Measurements from ENCODE around the gene DNPEP. TPM values are rescaled to one million over a fixed set of nuclear protein-coding genes. Genes with fewer than 3 reads are reported as not detected.

DNPEP gene
- total RNA-seq, 1 donor from 2014 or later, result 93.4 TPM

- peaks cover 79% of the 10 kb centered on the region for H3K27me3 Mint-ChIP-seq
- TF ChIP-seq, protein P1, sequence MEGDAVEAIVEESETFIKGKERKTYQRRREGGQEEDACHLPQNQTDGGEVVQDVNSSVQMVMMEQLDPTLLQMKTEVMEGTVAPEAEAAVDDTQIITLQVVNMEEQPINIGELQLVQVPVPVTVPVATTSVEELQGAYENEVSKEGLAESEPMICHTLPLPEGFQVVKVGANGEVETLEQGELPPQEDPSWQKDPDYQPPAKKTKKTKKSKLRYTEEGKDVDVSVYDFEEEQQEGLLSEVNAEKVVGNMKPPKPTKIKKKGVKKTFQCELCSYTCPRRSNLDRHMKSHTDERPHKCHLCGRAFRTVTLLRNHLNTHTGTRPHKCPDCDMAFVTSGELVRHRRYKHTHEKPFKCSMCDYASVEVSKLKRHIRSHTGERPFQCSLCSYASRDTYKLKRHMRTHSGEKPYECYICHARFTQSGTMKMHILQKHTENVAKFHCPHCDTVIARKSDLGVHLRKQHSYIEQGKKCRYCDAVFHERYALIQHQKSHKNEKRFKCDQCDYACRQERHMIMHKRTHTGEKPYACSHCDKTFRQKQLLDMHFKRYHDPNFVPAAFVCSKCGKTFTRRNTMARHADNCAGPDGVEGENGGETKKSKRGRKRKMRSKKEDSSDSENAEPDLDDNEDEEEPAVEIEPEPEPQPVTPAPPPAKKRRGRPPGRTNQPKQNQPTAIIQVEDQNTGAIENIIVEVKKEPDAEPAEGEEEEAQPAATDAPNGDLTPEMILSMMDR (IDR thresholded peaks at IDR 0.05), result no peak
- H3K36me3 Mint-ChIP-seq (ENCODE audit: low read depth), result no peaks in the 10 kb centered on the region
- H3K4me1 Mint-ChIP-seq, result no peaks in the 10 kb centered on the region
- CTCF ChIA-PET, result no interaction called here
- intact Hi-C loops (cut with micrococcal nuclease), result no loop called here
- DNase-seq, result no peak
- no peak overlapping the region for H3K27ac Mint-ChIP-seq
- POLR2A ChIA-PET, result no interaction called here
- no peak for ATAC-seq (ENCODE audit: low read depth)
- peaks cover 9% of the 10 kb centered on the region for H3K9me3 Mint-ChIP-seq
- H3K4me3 Mint-ChIP-seq, result no peak overlapping the region
These were observed 56.0 kb downstream of the DNPEP start for GRCh38 chr2:219331560-219332213.

- no peaks in the 10 kb centered on the region for H3K36me3 Mint-ChIP-seq (ENCODE audit: low read depth)
- intact Hi-C loops (cut with micrococcal nuclease), result no loop called here
- ChIA-PET CTCF (no interaction called here), POLR2A (no interaction called here)
- H3K4me3 Mint-ChIP-seq, result no peak overlapping the region
- DNase-seq (no peak), ATAC-seq (ENCODE audit: low read depth) (no peak)
- H3K27ac Mint-ChIP-seq, result no peak overlapping the region
- H3K4me1 Mint-ChIP-seq, result no peaks in the 10 kb centered on the region
- H3K9me3 Mint-ChIP-seq, result no peaks in the 10 kb centered on the region
- H3K27me3 Mint-ChIP-seq, result peaks cover 66% of the 10 kb centered on the region
- TF ChIP-seq, protein P1 (IDR thresholded peaks at IDR 0.05), result no peak
These were observed 60.0 kb downstream of the DNPEP start for GRCh38 chr2:219327719-219328118.

- intact Hi-C loops (cut with micrococcal nuclease), result no loop called here
- ATAC-seq (ENCODE audit: low read depth) (no peak), DNase-seq (no peak)
- ChIA-PET POLR2A (no interaction called here), CTCF (no interaction called here)
- peaks cover 59% of the 10 kb centered on the region for H3K27me3 Mint-ChIP-seq
- no peak overlapping the region for H3K27ac Mint-ChIP-seq
- no peaks in the 10 kb centered on the region for H3K9me3 Mint-ChIP-seq
- TF ChIP-seq, protein P1 (IDR thresholded peaks at IDR 0.05), result no peak
- no peaks in the 10 kb centered on the region for H3K36me3 Mint-ChIP-seq (ENCODE audit: low read depth)
- H3K4me3 Mint-ChIP-seq, result no peak overlapping the region
- peaks cover 2% of the 10 kb centered on the region for H3K4me1 Mint-ChIP-seq
These were observed 61.9 kb downstream of the DNPEP start for GRCh38 chr2:219325657-219326315.

- CTCF ChIA-PET, result interaction anchor here (0.7 kb wide), 1 partner anchor 330 kb away, joined by 3 read pairs; no protein-coding TSS in a partner anchor
These were observed 62.6 kb downstream of the DNPEP start for GRCh38 chr2:219325136-219325535.

GRCh38 chr2:219323434-219323833, 64.3 kb downstream of the DNPEP start:
- Mint-ChIP-seq H3K4me1 (peaks cover 3% of the 10 kb centered on the region), H3K4me3 (no peak overlapping the region), H3K9me3 (no peaks in the 10 kb centered on the region), H3K36me3 (ENCODE audit: low read depth) (no peaks in the 10 kb centered on the region), H3K27ac (no peak overlapping the region), H3K27me3 (peaks cover 46% of the 10 kb centered on the region)
- intact Hi-C loops (cut with micrococcal nuclease), result loop anchor here (5.0 kb wide), 1 partner anchor 536 kb away; no protein-coding TSS in a partner anchor
- TF ChIP-seq, protein P1 (IDR thresholded peaks at IDR 0.05), result no peak
- DNase-seq, result no peak
- POLR2A ChIA-PET, result no interaction called here
- ATAC-seq (ENCODE audit: low read depth), result no peak
- CTCF ChIA-PET, result no interaction called here

More at GRCh38 chr2:219325136-219325535, 62.6 kb downstream of the DNPEP start:
- intact Hi-C loops (cut with micrococcal nuclease), result no loop called here
- H3K27ac Mint-ChIP-seq, result no peak overlapping the region
- ATAC-seq (ENCODE audit: low read depth) (no peak), DNase-seq (no peak)
- H3K4me3 Mint-ChIP-seq, result no peak overlapping the region
- H3K9me3 Mint-ChIP-seq, result no peaks in the 10 kb centered on the region
- peaks cover 3% of the 10 kb centered on the region for H3K4me1 Mint-ChIP-seq
- no peaks in the 10 kb centered on the region for H3K36me3 Mint-ChIP-seq (ENCODE audit: low read depth)
- TF ChIP-seq, protein P1 (IDR thresholded peaks at IDR 0.05), result no peak
- POLR2A ChIA-PET, result no interaction called here
- H3K27me3 Mint-ChIP-seq, result peaks cover 54% of the 10 kb centered on the region

Other genes with a start within 250 kb of the DNPEP start
- gene NHEJ1, start 227.1 kb downstream of the DNPEP start, total RNA-seq, result 19.1 and 25.0 TPM in 2 replicates
- 4.5 and 4.9 TPM in 2 replicates for gene SLC23A3, start 217.9 kb downstream of the DNPEP start, total RNA-seq
- 144 and 147 TPM in 2 replicates for gene CNPPD1, start 211.0 kb downstream of the DNPEP start, total RNA-seq
- 60.5 and 78.6 TPM in 2 replicates for gene RETREG2, start 209.6 kb downstream of the DNPEP start, total RNA-seq
- gene ZFAND2B, start 181.1 kb downstream of the DNPEP start, total RNA-seq, result 39.9 and 47.2 TPM in 2 replicates
- 12.1 and 16.6 TPM in 2 replicates for gene ABCB6, start 169.0 kb downstream of the DNPEP start, total RNA-seq
- gene ATG9A, start 158.3 kb downstream of the DNPEP start, total RNA-seq, result 28.3 and 38.3 TPM in 2 replicates
- 96.0 and 105 TPM in 2 replicates for gene ANKZF1, start 158.1 kb downstream of the DNPEP start, total RNA-seq
- gene GLB1L, start 142.5 kb downstream of the DNPEP start, total RNA-seq, result 4.5 and 4.6 TPM in 2 replicates
- gene STK16, start 142.4 kb downstream of the DNPEP start, total RNA-seq, result 31.0 and 36.5 TPM in 2 replicates
- gene TUBA4B, start 134.7 kb downstream of the DNPEP start, total RNA-seq, result 0.20 TPM in 1 of 2 replicates, not detected in the other
- 184 and 192 TPM in 2 replicates for gene TUBA4A, start 134.0 kb downstream of the DNPEP start, total RNA-seq
- gene DNAJB2, start 108.5 kb downstream of the DNPEP start, total RNA-seq, result 59.0 and 71.1 TPM in 2 replicates
- gene PTPRN, start 78.5 kb downstream of the DNPEP start, total RNA-seq, result not detected in 2 replicates
- gene RESP18, start 55.2 kb downstream of the DNPEP start, total RNA-seq, result not detected in 2 replicates
- not detected in 2 replicates for gene DES, start 30.5 kb upstream of the DNPEP start, total RNA-seq
- 0.09 and 0.42 TPM in 2 replicates for gene SPEG, start 46.9 kb upstream of the DNPEP start, total RNA-seq
- gene GMPPA, start 111.0 kb upstream of the DNPEP start, total RNA-seq, result 32.9 and 33.0 TPM in 2 replicates
- 0.15 TPM in 1 of 2 replicates, not detected in the other for gene ASIC4, start 126.6 kb upstream of the DNPEP start, total RNA-seq
- 4.1 and 4.7 TPM in 2 replicates for gene CHPF, start 155.9 kb upstream of the DNPEP start, total RNA-seq
- gene TMEM198, start 156.1 kb upstream of the DNPEP start, total RNA-seq, result 0.86 and 1.2 TPM in 2 replicates
- gene OBSL1, start 183.6 kb upstream of the DNPEP start, total RNA-seq, result not detected in 2 replicates
- gene INHA, start 184.4 kb upstream of the DNPEP start, total RNA-seq, result not detected in 2 replicates
- 43.3 and 53.6 TPM in 2 replicates for gene STK11IP, start 209.9 kb upstream of the DNPEP start, total RNA-seq
- gene SLC4A3, start 239.7 kb upstream of the DNPEP start, total RNA-seq, result not detected in 2 replicates

Measured in activated B cell treated with CpG ODN at 0.5 μM for 24 hours (primary cell).